PC-3 (cell line): Measurements from ENCODE around the gene FLAD1.

Experiments
- EZH2 ChIP-seq: fragments of 300-600 bp; sonication (generic); IDR thresholded peaks from one replicate; pipeline ENCODE4 v1.6.1; 2017; ENCODE audit warnings: antibody characterized with exemption, mild to moderate bottlenecking, low read length; ENCODE audit not compliant: unreplicated experiment
- EZH2phosphoT487 ChIP-seq: fragments of 300-600 bp; sonication (generic); IDR thresholded peaks from 2 replicates; pipeline ENCODE4 v1.6.1; 2018; ENCODE audit warnings: mild to moderate bottlenecking, antibody characterized with exemption, low read length, borderline replicate concordance
- TF ChIP-seq, protein P1 (sequence below): fragments of 300-600 bp; sonication (generic); conservative IDR thresholded peaks from 2 replicates; pipeline ENCODE4 v1.5.1; 2017; ENCODE audit warnings: antibody characterized with exemption, low read depth, mild to moderate bottlenecking, low read length

DNA sequence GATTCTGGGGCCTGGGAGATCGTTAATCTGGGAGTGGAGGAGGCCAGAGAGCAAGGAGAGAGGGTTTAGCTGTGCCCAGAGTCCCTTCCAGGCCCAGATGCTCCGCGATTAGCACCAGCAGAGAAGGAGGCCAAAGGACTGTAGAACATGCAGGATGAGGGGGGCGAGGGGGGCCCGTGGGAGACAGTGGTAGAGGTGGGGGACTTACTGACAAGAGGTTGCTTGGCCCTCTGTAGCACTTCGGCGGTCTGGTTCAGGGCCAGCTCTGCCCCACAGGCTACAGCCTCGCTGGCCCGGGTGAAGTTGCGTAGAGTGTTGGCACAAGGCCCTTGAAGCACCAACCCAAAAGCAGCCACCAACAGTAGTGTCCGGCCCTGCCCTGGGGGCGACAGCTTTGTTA is 49.7 kb downstream of the FLAD1 start:
- TF ChIP-seq, protein P1, sequence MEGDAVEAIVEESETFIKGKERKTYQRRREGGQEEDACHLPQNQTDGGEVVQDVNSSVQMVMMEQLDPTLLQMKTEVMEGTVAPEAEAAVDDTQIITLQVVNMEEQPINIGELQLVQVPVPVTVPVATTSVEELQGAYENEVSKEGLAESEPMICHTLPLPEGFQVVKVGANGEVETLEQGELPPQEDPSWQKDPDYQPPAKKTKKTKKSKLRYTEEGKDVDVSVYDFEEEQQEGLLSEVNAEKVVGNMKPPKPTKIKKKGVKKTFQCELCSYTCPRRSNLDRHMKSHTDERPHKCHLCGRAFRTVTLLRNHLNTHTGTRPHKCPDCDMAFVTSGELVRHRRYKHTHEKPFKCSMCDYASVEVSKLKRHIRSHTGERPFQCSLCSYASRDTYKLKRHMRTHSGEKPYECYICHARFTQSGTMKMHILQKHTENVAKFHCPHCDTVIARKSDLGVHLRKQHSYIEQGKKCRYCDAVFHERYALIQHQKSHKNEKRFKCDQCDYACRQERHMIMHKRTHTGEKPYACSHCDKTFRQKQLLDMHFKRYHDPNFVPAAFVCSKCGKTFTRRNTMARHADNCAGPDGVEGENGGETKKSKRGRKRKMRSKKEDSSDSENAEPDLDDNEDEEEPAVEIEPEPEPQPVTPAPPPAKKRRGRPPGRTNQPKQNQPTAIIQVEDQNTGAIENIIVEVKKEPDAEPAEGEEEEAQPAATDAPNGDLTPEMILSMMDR = no peak
- no peak for TF ChIP-seq EZH2phosphoT487
- TF ChIP-seq EZH2 = no peak
